H7 (cell line): ENCODE data around the gene ANK3. TPM values are rescaled to one million over a fixed set of nuclear protein-coding genes. Genes with fewer than 3 reads are reported as not detected.

Experiments
- DNase-seq: peaks from one replicate; pipeline ENCODE4 v3.0.0; 2012
- H3K27me3 ChIP-seq: 2 replicates; pipeline ENCODE4 v1.6.0; 2011; ENCODE audit warnings: mild to moderate bottlenecking, low read length; ENCODE audit not compliant: control insufficient read depth, insufficient read depth
- H3K36me3 ChIP-seq: replicated peaks from 2 replicates; pipeline ENCODE4 v1.5.1; 2011; ENCODE audit warnings: low read length; ENCODE audit not compliant: control insufficient read depth, insufficient read depth
- H3K4me3 ChIP-seq: 2 replicates; pipeline ENCODE4 v1.5.1; 2011; ENCODE audit warnings: low read depth, mild to moderate bottlenecking, control low read depth, low read length, moderate library complexity; ENCODE audit not compliant: insufficient read depth
- total RNA-seq: library from RNA; depleted of rRNA; stranded (reverse); fragments of >200 nt; shearing (Covaris generic); gene quantifications from 2 replicates; pipeline ENCODE4 v1.2.3, GENCODE V29; 2014

Gene ANK3
- total RNA-seq, 1 experiment from 2014 or later = 21.7 TPM

- DNase-seq = no peak
- no peaks in the 10 kb centered on the region for H3K36me3 ChIP-seq
- H3K4me3 ChIP-seq = no peak overlapping the region
- H3K27me3 ChIP-seq = no peaks in the 10 kb centered on the region
Observed at GRCh38 chr10:60376221-60377041, 13.2 kb downstream of the ANK3 start.

GRCh38 chr10:60375293-60376004, 14.2 kb downstream of the ANK3 start:
- Histone ChIP-seq H3K36me3 (no peaks in the 10 kb centered on the region), H3K4me3 (no peak overlapping the region), H3K27me3 (no peaks in the 10 kb centered on the region)
- peak; percentile 6 for DNase-seq

- DNase-seq = no peak
- H3K36me3 ChIP-seq = no peaks in the 10 kb centered on the region
- H3K4me3 ChIP-seq = no peak overlapping the region
- no peaks in the 10 kb centered on the region for H3K27me3 ChIP-seq
Observed at GRCh38 chr10:60374836-60375235, 14.8 kb downstream of the ANK3 start.

DNA sequence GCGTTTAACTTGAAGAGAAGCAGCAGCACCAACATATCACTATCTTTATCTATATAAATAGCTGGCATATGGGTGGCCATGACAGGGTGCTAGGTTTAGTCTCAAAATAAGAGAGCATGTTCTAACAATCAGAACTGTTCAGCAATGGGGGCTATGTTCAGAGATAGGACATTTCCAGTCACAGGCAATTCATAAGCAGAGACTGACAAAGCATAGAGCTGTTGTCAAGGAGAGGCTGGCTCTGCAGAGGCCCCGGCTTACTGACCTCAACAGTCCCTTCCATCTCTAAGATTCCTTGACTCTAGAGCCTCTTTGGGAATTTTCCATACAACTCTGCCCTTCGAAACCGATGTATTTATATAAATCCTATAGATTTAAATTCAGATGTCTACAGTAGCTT, 17.2 kb downstream of the ANK3 start:
- Histone ChIP-seq H3K4me3 (no peak overlapping the region), H3K27me3 (no peaks in the 10 kb centered on the region), H3K36me3 (no peaks in the 10 kb centered on the region)
- no peak for DNase-seq

- no peak for DNase-seq
- Histone ChIP-seq H3K36me3 (no peaks in the 10 kb centered on the region), H3K27me3 (no peaks in the 10 kb centered on the region), H3K4me3 (no peak overlapping the region)
Observed at GRCh38 chr10:60369547-60369930, 20.1 kb downstream of the ANK3 start.

DNA sequence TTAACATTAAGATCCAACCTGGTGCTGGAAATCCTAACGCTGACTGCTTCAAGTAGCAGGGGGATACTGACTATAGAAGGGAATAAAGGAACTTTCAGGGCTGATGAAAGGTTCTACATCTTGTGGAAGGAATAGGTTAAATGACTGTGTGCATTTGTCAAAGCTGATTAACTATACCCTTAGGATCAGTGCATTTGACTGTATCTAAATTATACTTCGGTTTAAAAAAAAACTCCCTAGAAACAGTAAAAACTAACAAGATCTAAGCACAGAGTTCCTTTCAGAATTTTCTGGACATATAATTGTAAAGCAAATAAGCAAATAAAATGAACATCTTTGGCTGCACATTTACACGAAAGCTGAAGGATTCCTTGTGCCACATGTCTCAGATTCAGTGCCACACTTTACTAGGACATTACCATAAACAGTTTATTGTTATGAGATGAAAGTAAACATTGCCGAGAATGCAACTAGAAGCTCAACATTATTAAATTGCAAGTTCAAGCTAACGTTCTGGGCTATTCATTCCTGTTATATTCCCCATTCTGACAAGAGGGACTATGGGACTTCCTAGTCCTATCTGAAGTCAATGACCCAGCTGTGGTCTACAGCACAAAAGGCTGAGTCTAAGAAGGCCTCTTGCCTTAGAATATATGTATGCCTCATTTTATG, 20.7 kb downstream of the ANK3 start:
- Histone ChIP-seq H3K36me3 (no peaks in the 10 kb centered on the region), H3K4me3 (no peak overlapping the region), H3K27me3 (no peaks in the 10 kb centered on the region)
- no peak for DNase-seq

- no peak overlapping the region for H3K4me3 ChIP-seq
- H3K27me3 ChIP-seq = no peaks in the 10 kb centered on the region
- H3K36me3 ChIP-seq = no peaks in the 10 kb centered on the region
- no peak for DNase-seq
Observed at GRCh38 chr10:60367901-60368300, 21.8 kb downstream of the ANK3 start.

- no peaks in the 10 kb centered on the region for H3K27me3 ChIP-seq
- H3K36me3 ChIP-seq = no peaks in the 10 kb centered on the region
- no peak overlapping the region for H3K4me3 ChIP-seq
- peak; percentile 4 for DNase-seq
Observed at GRCh38 chr10:60367431-60367830, 22.2 kb downstream of the ANK3 start.

DNA sequence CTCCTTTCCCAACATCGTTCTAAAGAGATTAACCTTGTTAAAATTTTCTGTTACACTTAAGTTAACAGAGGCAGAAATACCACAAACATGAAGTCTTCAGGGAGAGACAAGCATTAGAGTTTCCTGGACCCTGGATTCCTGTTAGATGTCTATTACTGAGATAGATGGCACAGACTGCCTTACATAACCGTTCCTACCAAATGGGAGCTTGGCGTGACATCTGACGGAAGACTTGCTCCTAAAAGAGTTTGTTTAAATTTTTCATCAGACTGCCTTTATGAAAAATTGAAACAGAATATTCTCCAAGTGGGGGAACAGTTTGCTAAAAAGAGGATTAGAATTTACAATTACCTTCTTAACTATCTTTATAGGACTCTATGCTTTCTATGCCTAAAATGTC, 22.7 kb downstream of the ANK3 start:
- Histone ChIP-seq H3K27me3 (no peaks in the 10 kb centered on the region), H3K4me3 (no peak overlapping the region), H3K36me3 (no peaks in the 10 kb centered on the region)
- DNase-seq = no peak

DNA sequence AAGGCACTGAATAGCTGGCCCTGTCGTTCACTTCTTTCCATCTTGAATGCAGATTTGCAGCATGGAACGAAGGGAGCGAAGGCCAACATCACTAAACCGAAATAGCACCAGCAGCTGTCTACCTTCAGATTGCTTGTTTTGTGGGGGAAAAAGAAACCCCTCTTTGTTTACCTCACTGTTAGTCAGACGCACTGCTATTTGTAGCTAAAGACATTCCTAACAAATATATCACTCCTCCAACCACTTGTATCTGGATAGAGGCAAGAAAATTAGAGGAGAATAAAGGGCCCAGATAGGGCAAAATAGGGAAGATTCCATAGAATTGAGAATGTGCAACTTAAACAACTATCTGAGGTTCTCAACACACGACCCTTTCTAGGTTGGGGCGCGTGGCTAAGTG, 26.5 kb downstream of the ANK3 start:
- Histone ChIP-seq H3K36me3 (no peaks in the 10 kb centered on the region), H3K4me3 (no peak overlapping the region), H3K27me3 (no peaks in the 10 kb centered on the region)
- DNase-seq = no peak

DNA sequence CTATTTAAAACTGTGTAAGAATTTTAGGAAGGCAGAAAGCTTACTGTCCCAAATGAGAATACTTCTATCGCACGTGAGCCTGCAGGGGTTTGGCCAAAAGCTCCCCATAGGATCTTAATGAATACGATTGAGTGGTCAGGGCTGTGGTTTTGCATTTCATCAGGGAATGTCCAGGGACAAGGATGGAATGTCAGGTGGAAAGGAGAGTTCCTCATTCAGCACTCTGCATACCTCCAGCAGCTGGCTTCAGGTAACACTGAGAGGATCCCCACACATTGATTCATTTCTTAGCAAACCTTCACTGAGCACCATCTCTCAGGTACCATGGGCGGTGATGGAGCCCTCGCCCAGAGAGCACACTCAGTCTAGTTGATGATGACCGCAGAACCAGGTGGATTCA, 27.2 kb downstream of the ANK3 start:
- peak; percentile 27 for DNase-seq
- no peak overlapping the region for H3K4me3 ChIP-seq

GRCh38 chr10:60359066-60359465, 30.6 kb downstream of the ANK3 start:
- Histone ChIP-seq H3K36me3 (no peaks in the 10 kb centered on the region), H3K4me3 (no peak overlapping the region), H3K27me3 (no peaks in the 10 kb centered on the region)
- no peak for DNase-seq

More for the DNA sequence above, 27.2 kb downstream of the ANK3 start:
- Histone ChIP-seq H3K36me3 (no peaks in the 10 kb centered on the region), H3K27me3 (no peaks in the 10 kb centered on the region)

DNA sequence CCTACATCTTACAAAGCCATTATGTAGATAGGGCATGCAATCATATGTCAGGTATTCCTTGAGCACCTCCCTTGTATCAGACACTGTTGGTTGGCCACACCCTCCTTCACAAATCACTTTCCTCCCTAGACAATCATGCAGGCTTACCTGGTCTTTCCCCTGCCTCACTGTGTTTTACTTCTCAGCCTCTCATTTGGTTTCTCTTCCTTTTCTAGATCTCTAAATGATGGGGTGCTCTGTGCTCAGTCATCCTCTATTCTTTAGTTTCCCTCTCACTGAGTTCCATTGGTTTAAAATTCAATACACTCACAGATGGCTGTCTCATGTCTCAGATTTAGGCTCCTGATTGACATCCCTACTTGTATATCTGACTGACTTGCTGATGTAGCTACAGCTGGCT, 31.4 kb downstream of the ANK3 start:
- Histone ChIP-seq H3K4me3 (no peak overlapping the region), H3K36me3 (no peaks in the 10 kb centered on the region), H3K27me3 (no peaks in the 10 kb centered on the region)
- no peak for DNase-seq

GRCh38 chr10:60353519-60354258, 36.0 kb downstream of the ANK3 start:
- no peak for DNase-seq

More at GRCh38 chr10:60353519-60354258, 36.0 kb downstream of the ANK3 start:
- H3K27me3 ChIP-seq = no peaks in the 10 kb centered on the region
- no peak overlapping the region for H3K4me3 ChIP-seq
- H3K36me3 ChIP-seq = no peaks in the 10 kb centered on the region
